Stimulated activated CD4-positive, alpha-beta T cell treated with anti-CD3 and anti-CD28 coated beads, Interleukin-12 subunit alpha, Interleukin-12 subunit beta, amount 100 ng/mL, for 24 hours (primary cell): ENCODE results near the gene IL4.
"Not testable (repeated sequence)": the region's sequence is repeated elsewhere in the genome, so short reads cannot be mapped to it uniquely, and the experiment has no call there.

Experiments used
- DNase-seq, 2 experiments: peaks; one replicate each; pipeline ENCODE4 v3.0.0-alpha.2; 2020; ENCODE audit warnings: low read depth in 2 of 2

The IL4 gene

GRCh38 chr5:132673939-132674630 is at the start of gene IL4:
Gene IL4, plus strand, starts transcription at chr5:132673989. Its CDS starts 62 bp downstream, at chr5:132674051.
- DNase-seq, result no peak

- DNase-seq, result no peak
Observed at GRCh38 chr5:132627470-132627869, 46.3 kb upstream of the IL4 start.

GRCh38 chr5:132628814-132629213 is 45.0 kb upstream of the IL4 start:
- no peak for DNase-seq

- no peak for DNase-seq
Observed at GRCh38 chr5:132629230-132629944, 44.4 kb upstream of the IL4 start.

- DNase-seq, result not testable (repeated sequence)
Observed at GRCh38 chr5:132633587-132633986, 40.2 kb upstream of the IL4 start.

- DNase-seq, result no peak
Observed at GRCh38 chr5:132635873-132636272, 37.9 kb upstream of the IL4 start.

GRCh38 chr5:132637241-132637640 is 36.5 kb upstream of the IL4 start:
- no peak for DNase-seq

- no peak for DNase-seq
Observed at GRCh38 chr5:132639706-132640130, 34.1 kb upstream of the IL4 start.

GRCh38 chr5:132640613-132641012 is 33.2 kb upstream of the IL4 start:
- DNase-seq, result no peak

GRCh38 chr5:132641241-132641723 is 32.5 kb upstream of the IL4 start:
- DNase-seq, result no peak

GRCh38 chr5:132641841-132642240 is 31.9 kb upstream of the IL4 start:
- DNase-seq, result no peak

- DNase-seq, result no peak
Observed at GRCh38 chr5:132644177-132644576, 29.6 kb upstream of the IL4 start.

GRCh38 chr5:132646583-132647266 is 27.1 kb upstream of the IL4 start:
- no peak for DNase-seq

GRCh38 chr5:132647473-132647872 is 26.3 kb upstream of the IL4 start:
- no peak for DNase-seq

- DNase-seq, result no peak
Observed at GRCh38 chr5:132648355-132648754, 25.4 kb upstream of the IL4 start.

- DNase-seq, result no peak
Observed at GRCh38 chr5:132651838-132652469, 21.8 kb upstream of the IL4 start.

- no peak for DNase-seq
Observed at GRCh38 chr5:132653716-132654115, 20.1 kb upstream of the IL4 start.

- no peak for DNase-seq
Observed at GRCh38 chr5:132655821-132656773, 17.7 kb upstream of the IL4 start.

GRCh38 chr5:132656774-132657355 is 16.9 kb upstream of the IL4 start:
- no peak for DNase-seq

- DNase-seq, result no peak
Observed at GRCh38 chr5:132657676-132658380, 16.0 kb upstream of the IL4 start, which contains the start of gene IL13. Gene IL13, plus strand, starts transcription at chr5:132658173. Its CDS starts 14 bp downstream, at chr5:132658187.
